Activated CD4-positive, alpha-beta T cell treated with anti-CD3 and anti-CD28 coated beads for 4 hours (primary cell): ENCODE measurements around the gene HCLS1.
"Not testable (repeated sequence)": the region's sequence is repeated elsewhere in the genome, so short reads cannot be mapped to it uniquely, and the experiment has no call there.

Experiments used
- DNase-seq, 2 donors: peaks; one replicate each; pipeline ENCODE4 v3.0.0-alpha.2; 2020

The HCLS1 gene

GRCh38 chr3:121660356-121661171 lies at the start of gene HCLS1:
Gene HCLS1 (minus strand): TSS chr3:121660903. CDS start chr3:121658347, 2,556 bp downstream.
- peak; percentile 61 to 66 for DNase-seq

- DNase-seq: no peak
Observed at GRCh38 chr3:121710347-121710746, 49.6 kb upstream of the HCLS1 start.

GRCh38 chr3:121707531-121708273 lies 47.0 kb upstream of the HCLS1 start:
- DNase-seq: no peak

GRCh38 chr3:121705541-121705940 lies 44.8 kb upstream of the HCLS1 start:
- DNase-seq: no peak

- no peak for DNase-seq
Observed at GRCh38 chr3:121703973-121704372, 43.3 kb upstream of the HCLS1 start.

GRCh38 chr3:121698901-121699300 lies 38.2 kb upstream of the HCLS1 start:
- no peak for DNase-seq

- DNase-seq: no peak
Observed at GRCh38 chr3:121698476-121698875, 37.8 kb upstream of the HCLS1 start.

- DNase-seq: no peak
Observed at GRCh38 chr3:121696186-121696585, 35.5 kb upstream of the HCLS1 start.

GRCh38 chr3:121692010-121692699 lies 31.5 kb upstream of the HCLS1 start:
- DNase-seq: no peak

- no peak for DNase-seq
Observed at GRCh38 chr3:121690777-121691405, 30.2 kb upstream of the HCLS1 start.

- DNase-seq: not testable (repeated sequence)
Observed at GRCh38 chr3:121688747-121689146, 28.0 kb upstream of the HCLS1 start.

- no peak for DNase-seq
Observed at GRCh38 chr3:121681792-121682191, 21.1 kb upstream of the HCLS1 start.

GRCh38 chr3:121677141-121677540 lies 16.4 kb upstream of the HCLS1 start:
- no peak for DNase-seq

GRCh38 chr3:121670676-121671075 lies 10.0 kb upstream of the HCLS1 start:
- no peak for DNase-seq

GRCh38 chr3:121667333-121667732 lies 6.6 kb upstream of the HCLS1 start:
- no peak for DNase-seq

- DNase-seq: no peak
Observed at GRCh38 chr3:121665488-121665887, 4.8 kb upstream of the HCLS1 start.

- no peak for DNase-seq
Observed at GRCh38 chr3:121663171-121663847, 2.6 kb upstream of the HCLS1 start.

GRCh38 chr3:121662742-121663141 lies 2.0 kb upstream of the HCLS1 start:
- no peak for DNase-seq

- no peak for DNase-seq
Observed at GRCh38 chr3:121661376-121661775, 673 bp upstream of the HCLS1 start.

- DNase-seq: no peak
Observed at GRCh38 chr3:121659586-121659985, 1.1 kb downstream of the HCLS1 start.

GRCh38 chr3:121658716-121659435 lies 1.8 kb downstream of the HCLS1 start:
- no peak for DNase-seq
